ENCODE measurements around the gene CARS2. TPM values are rescaled to one million over a fixed set of nuclear protein-coding genes. Genes with fewer than 3 reads are reported as not detected.
A peak's percentile ranks its signal among the peaks of the same experiment; 100 is the strongest.

Gene CARS2, protein sequence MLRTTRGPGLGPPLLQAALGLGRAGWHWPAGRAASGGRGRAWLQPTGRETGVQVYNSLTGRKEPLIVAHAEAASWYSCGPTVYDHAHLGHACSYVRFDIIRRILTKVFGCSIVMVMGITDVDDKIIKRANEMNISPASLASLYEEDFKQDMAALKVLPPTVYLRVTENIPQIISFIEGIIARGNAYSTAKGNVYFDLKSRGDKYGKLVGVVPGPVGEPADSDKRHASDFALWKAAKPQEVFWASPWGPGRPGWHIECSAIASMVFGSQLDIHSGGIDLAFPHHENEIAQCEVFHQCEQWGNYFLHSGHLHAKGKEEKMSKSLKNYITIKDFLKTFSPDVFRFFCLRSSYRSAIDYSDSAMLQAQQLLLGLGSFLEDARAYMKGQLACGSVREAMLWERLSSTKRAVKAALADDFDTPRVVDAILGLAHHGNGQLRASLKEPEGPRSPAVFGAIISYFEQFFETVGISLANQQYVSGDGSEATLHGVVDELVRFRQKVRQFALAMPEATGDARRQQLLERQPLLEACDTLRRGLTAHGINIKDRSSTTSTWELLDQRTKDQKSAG
- total RNA-seq = 71.4 TPM
- polyA plus RNA-seq = 10 to 100 TPM; 23.1 to 39.9 (median 34.2) TPM

DNA sequence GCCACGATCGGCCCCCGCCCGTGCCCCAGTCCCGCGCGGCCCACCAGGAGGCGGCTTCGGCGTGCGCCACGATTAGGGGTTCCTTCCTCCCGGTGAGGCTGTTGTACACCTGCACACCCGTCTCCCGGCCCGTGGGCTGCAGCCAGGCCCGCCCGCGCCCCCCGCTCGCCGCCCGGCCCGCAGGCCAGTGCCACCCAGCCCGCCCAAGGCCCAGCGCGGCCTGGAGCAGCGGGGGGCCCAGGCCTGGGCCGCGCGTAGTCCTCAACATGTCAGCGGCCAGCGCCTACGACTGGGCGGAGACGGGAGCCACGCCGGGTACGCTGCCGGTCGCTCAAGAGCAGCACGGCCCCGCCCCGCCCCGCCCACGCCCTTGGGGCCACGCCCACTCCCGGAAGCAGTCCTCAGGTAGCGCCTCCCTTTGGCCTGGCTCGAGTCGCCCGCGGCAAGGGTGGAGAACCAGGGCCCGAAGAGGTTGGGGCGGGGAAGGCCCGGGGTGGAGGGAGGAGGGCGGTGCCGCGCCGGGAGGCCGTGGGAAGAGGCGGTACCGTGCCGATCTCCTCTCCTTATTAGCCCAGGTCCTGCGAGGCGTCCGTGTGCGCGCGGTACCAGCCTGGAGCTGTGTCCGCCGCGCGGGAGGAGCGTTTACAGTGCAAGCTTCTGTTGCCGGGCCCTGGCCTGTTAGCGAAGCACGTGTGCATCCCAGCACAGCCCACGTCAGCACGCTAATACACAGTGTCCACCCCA lies at the start of gene CARS2:
Gene CARS2 (minus strand): TSS at position 291 of the 744 bp plus-strand sequence. CDS start 23 bp downstream, at position 268.
- H3K9me3 Mint-ChIP-seq = no peaks in the 10 kb centered on the region
- DNase-seq (peak; percentile 86 to 98 (median 92)), ATAC-seq (ENCODE audit: low read depth in 2 of 2) (peak; percentile 88 to 89)
- peaks cover 20% of the 10 kb centered on the region for H3K36me3 ChIP-seq (ENCODE audit: control insufficient read depth, insufficient read depth, low read length)
- H3K4me3 ChIP-seq (ENCODE audit: low read depth, low read length) = peak within 1 kb of the TSS; percentile 82
- H3K27me3 ChIP-seq (ENCODE audit: control insufficient read depth, insufficient read depth, low read length) = no peaks in the 10 kb centered on the region
- peak within 1 kb of the TSS; percentile 80 for H3K27ac ChIP-seq (ENCODE audit: insufficient read depth, low read length, poor library complexity, severe bottlenecking)
- peaks cover 36% of the 10 kb centered on the region for H3K4me1 ChIP-seq (ENCODE audit: control insufficient read depth, insufficient read depth, low read length, poor library complexity, severe bottlenecking)
- H3K36me3 Mint-ChIP-seq = peaks cover 9% of the 10 kb centered on the region
- H3K4me1 Mint-ChIP-seq = peaks cover 13 to 58% (median 33%) of the 10 kb centered on the region in 4 donors
- no peaks in the 10 kb centered on the region for H3K27me3 Mint-ChIP-seq
- H3K9me3 ChIP-seq (ENCODE audit: control insufficient read depth in 2 of 2, low read length in 2 of 2) = no peaks in the 10 kb centered on the region
- H3K4me3 Mint-ChIP-seq = peak within 1 kb of the TSS; percentile 94 to 96 (median 95)
- peak within 1 kb of the TSS; percentile 86 to 94 (median 93) for H3K27ac Mint-ChIP-seq

DNA sequence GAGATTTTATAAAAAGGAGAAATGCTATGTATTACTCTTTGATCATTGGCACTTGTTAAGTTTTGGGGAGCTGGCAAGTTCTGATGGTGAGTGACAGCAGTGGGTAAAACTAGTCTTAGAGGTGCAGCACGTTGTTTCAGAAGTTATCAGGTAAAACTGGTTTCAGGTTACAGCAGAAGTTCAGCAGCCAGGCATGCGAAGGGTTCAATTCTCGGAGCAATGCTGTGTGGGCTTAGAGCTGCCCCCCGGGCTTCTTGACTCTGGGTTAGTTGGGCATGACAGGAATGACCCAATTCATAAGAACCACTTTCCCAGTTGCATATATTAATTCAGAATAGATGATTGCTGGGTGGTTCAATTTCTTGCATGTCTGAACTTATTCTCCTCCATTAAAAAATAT lies 42.4 kb upstream of the CARS2 start:
- Mint-ChIP-seq H3K27me3 (peaks cover 5% of the 10 kb centered on the region), H3K9me3 (peaks cover 0 to 10% (median 6%) of the 10 kb centered on the region in 7 donors), H3K36me3 (peaks cover 3% of the 10 kb centered on the region), H3K4me3 (no peak overlapping the region), H3K27ac (no peak overlapping the region), H3K4me1 (no peaks in the 10 kb centered on the region)
- no peak overlapping the region for H3K4me3 ChIP-seq (ENCODE audit: low read depth, low read length)
- no peaks in the 10 kb centered on the region for H3K27me3 ChIP-seq (ENCODE audit: control insufficient read depth, insufficient read depth, low read length)
- DNase-seq (no peak), ATAC-seq (ENCODE audit: low read depth in 2 of 2) (no peak)
- H3K4me1 ChIP-seq (ENCODE audit: control insufficient read depth, insufficient read depth, low read length, poor library complexity, severe bottlenecking) = no peaks in the 10 kb centered on the region
- H3K9me3 ChIP-seq (ENCODE audit: control insufficient read depth in 2 of 2, low read length in 2 of 2) = peaks cover 0 to 11% of the 10 kb centered on the region in 2 experiments
- H3K27ac ChIP-seq (ENCODE audit: insufficient read depth, low read length, poor library complexity, severe bottlenecking) = no peak overlapping the region
- H3K36me3 ChIP-seq (ENCODE audit: control insufficient read depth, insufficient read depth, low read length) = no peaks in the 10 kb centered on the region

- no peak overlapping the region for H3K4me3 Mint-ChIP-seq
- H3K27ac Mint-ChIP-seq = no peak overlapping the region
- no peak for ATAC-seq (ENCODE audit: low read depth in 2 of 2)
- no peaks in the 10 kb centered on the region for H3K4me1 Mint-ChIP-seq
- peaks cover 5% of the 10 kb centered on the region for H3K27me3 Mint-ChIP-seq
- Histone ChIP-seq H3K27ac (ENCODE audit: insufficient read depth, low read length, poor library complexity, severe bottlenecking) (no peak overlapping the region), H3K4me1 (ENCODE audit: control insufficient read depth, insufficient read depth, low read length, poor library complexity, severe bottlenecking) (no peaks in the 10 kb centered on the region), H3K36me3 (ENCODE audit: control insufficient read depth, insufficient read depth, low read length) (no peaks in the 10 kb centered on the region), H3K4me3 (ENCODE audit: low read depth, low read length) (no peak overlapping the region), H3K9me3 (ENCODE audit: control insufficient read depth in 2 of 2, low read length in 2 of 2) (peaks cover 4 to 19% of the 10 kb centered on the region in 2 experiments), H3K27me3 (ENCODE audit: control insufficient read depth, insufficient read depth, low read length) (no peaks in the 10 kb centered on the region)
- peaks cover 0 to 15% (median 7%) of the 10 kb centered on the region in 7 donors for H3K9me3 Mint-ChIP-seq
- DNase-seq = no peak
- H3K36me3 Mint-ChIP-seq = peaks cover 7% of the 10 kb centered on the region
Observed at GRCh38 chr13:110746438-110746837, 40.5 kb upstream of the CARS2 start.

- Mint-ChIP-seq H3K36me3 (peaks cover 4% of the 10 kb centered on the region), H3K4me1 (no peaks in the 10 kb centered on the region), H3K9me3 (peaks cover 1 to 15% (median 6%) of the 10 kb centered on the region in 7 donors), H3K27ac (no peak overlapping the region), H3K4me3 (no peak overlapping the region), H3K27me3 (peaks cover 5% of the 10 kb centered on the region)
- H3K27ac ChIP-seq (ENCODE audit: insufficient read depth, low read length, poor library complexity, severe bottlenecking) = no peak overlapping the region
- H3K9me3 ChIP-seq (ENCODE audit: control insufficient read depth in 2 of 2, low read length in 2 of 2) = peaks cover 4 to 19% of the 10 kb centered on the region in 2 experiments
- no peak for DNase-seq
- no peak for ATAC-seq (ENCODE audit: low read depth in 2 of 2)
- H3K27me3 ChIP-seq (ENCODE audit: control insufficient read depth, insufficient read depth, low read length) = no peaks in the 10 kb centered on the region
- no peak overlapping the region for H3K4me3 ChIP-seq (ENCODE audit: low read depth, low read length)
- no peaks in the 10 kb centered on the region for H3K4me1 ChIP-seq (ENCODE audit: control insufficient read depth, insufficient read depth, low read length, poor library complexity, severe bottlenecking)
- H3K36me3 ChIP-seq (ENCODE audit: control insufficient read depth, insufficient read depth, low read length) = no peaks in the 10 kb centered on the region
Observed at GRCh38 chr13:110743687-110744086, 37.8 kb upstream of the CARS2 start.

DNA sequence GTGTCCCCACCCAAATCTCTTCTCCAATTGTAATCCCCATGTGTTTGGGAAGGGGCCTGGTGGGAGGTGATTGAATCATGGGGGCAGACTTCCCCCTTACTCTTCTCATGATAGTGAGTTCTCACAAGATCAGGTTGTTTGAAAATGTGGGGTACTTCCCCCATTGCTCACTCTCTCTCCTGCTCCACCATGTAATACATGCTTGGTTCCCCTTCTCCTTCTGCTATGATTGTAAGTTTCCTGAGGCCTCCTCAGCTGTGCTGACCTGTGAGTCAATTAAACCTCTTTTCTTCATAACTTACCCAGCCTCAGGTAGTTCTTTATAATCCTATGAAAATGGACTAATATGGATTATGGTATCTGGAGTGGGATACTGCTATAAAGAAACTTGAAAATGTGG lies 31.6 kb upstream of the CARS2 start:
- ATAC-seq (ENCODE audit: low read depth in 2 of 2) = no peak
- Histone ChIP-seq H3K4me1 (ENCODE audit: control insufficient read depth, insufficient read depth, low read length, poor library complexity, severe bottlenecking) (no peaks in the 10 kb centered on the region), H3K36me3 (ENCODE audit: control insufficient read depth, insufficient read depth, low read length) (no peaks in the 10 kb centered on the region), H3K4me3 (ENCODE audit: low read depth, low read length) (no peak overlapping the region), H3K27me3 (ENCODE audit: control insufficient read depth, insufficient read depth, low read length) (no peaks in the 10 kb centered on the region), H3K9me3 (ENCODE audit: control insufficient read depth in 2 of 2, low read length in 2 of 2) (peaks cover 0 to under 1% of the 10 kb centered on the region in 2 experiments), H3K27ac (ENCODE audit: insufficient read depth, low read length, poor library complexity, severe bottlenecking) (no peak overlapping the region)
- no peaks in the 10 kb centered on the region for H3K36me3 Mint-ChIP-seq
- H3K9me3 Mint-ChIP-seq = peaks cover 0 to 5% (median 0%) of the 10 kb centered on the region in 7 donors
- H3K4me3 Mint-ChIP-seq = no peak overlapping the region
- DNase-seq = no peak
- no peaks in the 10 kb centered on the region for H3K27me3 Mint-ChIP-seq
- H3K27ac Mint-ChIP-seq = no peak overlapping the region
- H3K4me1 Mint-ChIP-seq = no peaks in the 10 kb centered on the region

DNA sequence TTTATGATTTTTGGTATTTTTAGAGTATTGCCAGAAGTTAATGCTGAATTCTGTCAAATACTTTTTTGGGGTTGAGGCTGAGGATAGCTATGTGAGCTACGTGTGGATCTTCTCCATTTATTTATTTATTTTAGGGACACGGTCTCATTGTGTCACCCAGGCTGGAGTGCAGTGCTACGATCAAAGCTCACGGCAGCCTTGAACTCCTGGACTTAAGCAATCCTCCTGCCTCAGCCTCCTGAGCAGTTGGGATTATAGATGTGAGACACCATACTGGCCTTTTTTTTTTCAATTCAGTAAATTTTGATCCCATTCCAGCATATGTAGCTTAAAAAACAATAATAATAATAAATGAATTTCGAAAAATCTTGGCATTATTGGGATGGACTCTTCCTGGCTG lies 28.6 kb upstream of the CARS2 start:
- H3K4me1 Mint-ChIP-seq = peaks cover 0 to 2% (median under 1%) of the 10 kb centered on the region in 4 donors

GRCh38 chr13:110731072-110731471 lies 25.2 kb upstream of the CARS2 start:
- H3K9me3 ChIP-seq (ENCODE audit: control insufficient read depth in 2 of 2, low read length in 2 of 2) = no peaks in the 10 kb centered on the region
- Mint-ChIP-seq H3K27ac (no peak overlapping the region), H3K36me3 (no peaks in the 10 kb centered on the region), H3K4me3 (no peak overlapping the region), H3K9me3 (no peaks in the 10 kb centered on the region), H3K27me3 (no peaks in the 10 kb centered on the region), H3K4me1 (peaks cover 14 to 19% (median 17%) of the 10 kb centered on the region in 4 donors)
- DNase-seq = no peak
- no peaks in the 10 kb centered on the region for H3K27me3 ChIP-seq (ENCODE audit: control insufficient read depth, insufficient read depth, low read length)
- H3K27ac ChIP-seq (ENCODE audit: insufficient read depth, low read length, poor library complexity, severe bottlenecking) = no peak overlapping the region
- no peak overlapping the region for H3K4me3 ChIP-seq (ENCODE audit: low read depth, low read length)
- H3K4me1 ChIP-seq (ENCODE audit: control insufficient read depth, insufficient read depth, low read length, poor library complexity, severe bottlenecking) = peaks cover 7% of the 10 kb centered on the region
- ATAC-seq (ENCODE audit: low read depth in 2 of 2) = no peak
- no peaks in the 10 kb centered on the region for H3K36me3 ChIP-seq (ENCODE audit: control insufficient read depth, insufficient read depth, low read length)

More for the DNA sequence above, 28.6 kb upstream of the CARS2 start:
- no peaks in the 10 kb centered on the region for H3K9me3 ChIP-seq (ENCODE audit: control insufficient read depth in 2 of 2, low read length in 2 of 2)
- no peaks in the 10 kb centered on the region for H3K4me1 ChIP-seq (ENCODE audit: control insufficient read depth, insufficient read depth, low read length, poor library complexity, severe bottlenecking)
- Mint-ChIP-seq H3K27me3 (no peaks in the 10 kb centered on the region), H3K36me3 (no peaks in the 10 kb centered on the region), H3K9me3 (peaks cover 0 to 3% (median 0%) of the 10 kb centered on the region in 7 donors), H3K27ac (no peak overlapping the region), H3K4me3 (no peak overlapping the region)
- H3K36me3 ChIP-seq (ENCODE audit: control insufficient read depth, insufficient read depth, low read length) = no peaks in the 10 kb centered on the region
- ATAC-seq (ENCODE audit: low read depth in 2 of 2) = no peak
- no peak overlapping the region for H3K27ac ChIP-seq (ENCODE audit: insufficient read depth, low read length, poor library complexity, severe bottlenecking)
- H3K4me3 ChIP-seq (ENCODE audit: low read depth, low read length) = no peak overlapping the region
- no peaks in the 10 kb centered on the region for H3K27me3 ChIP-seq (ENCODE audit: control insufficient read depth, insufficient read depth, low read length)
- no peak for DNase-seq

All from CD4-positive, CD25-positive, alpha-beta regulatory T cell (primary cell).